ENCODE data around the gene MRPL24. TPM values are rescaled to one million over a fixed set of nuclear protein-coding genes. Genes with fewer than 3 reads are reported as not detected.

Gene MRPL24
- total and polyA plus RNA-seq, 2 of the 13 experiments (the other 11 are each of a cell fraction or from before 2014, with no cell fraction given): 38.1 to 42.9 TPM

- H3K4me1 ChIP-seq (ENCODE audit: insufficient read depth, low read length): peaks cover 12% of the 10 kb centered on the region
- ChIA-PET CTCF (ENCODE audit: low intra/inter-chr PET ratio, low total read pairs) (no interaction called here), POLR2A (interaction anchor here (2.1 to 2.6 kb wide), 2 partner anchors 10 to 28 kb away, joined by 8 to 12 read pairs; partner anchors contain the start of genes ISG20L2, METTL25B and PRCC)
- H3K9me3 ChIP-seq (ENCODE audit: low read length): no peaks in the 10 kb centered on the region
- 95% methylated on average over 1 of the region's 1 CpG for WGBS (ENCODE audit: low lambda C conversion rate)
- H3K27ac ChIP-seq (ENCODE audit: extremely low read length, insufficient read depth, low read length): no peak overlapping the region
- H3K27me3 ChIP-seq (ENCODE audit: control insufficient read depth in 1 of 2, insufficient read depth in 2 of 2, low read length in 2 of 2): no peaks in the 10 kb centered on the region; a peak in 1 of 5 replicates
- no peaks in the 10 kb centered on the region for H3K36me3 ChIP-seq (replicated peaks in 1 of 2; ENCODE audit: control insufficient read depth in 1 of 2, insufficient read depth in 2 of 2, low read length in 2 of 2)
- H3K4me3 ChIP-seq (replicated peaks in 1 of 3; ENCODE audit: insufficient read depth in 1 of 3, low read depth in 2 of 3, low read length in 3 of 3): no peak overlapping the region
- H3K79me2 ChIP-seq (ENCODE audit: insufficient read depth, low read length): peaks cover 10% of the 10 kb centered on the region
- TF ChIP-seq, protein P1, sequence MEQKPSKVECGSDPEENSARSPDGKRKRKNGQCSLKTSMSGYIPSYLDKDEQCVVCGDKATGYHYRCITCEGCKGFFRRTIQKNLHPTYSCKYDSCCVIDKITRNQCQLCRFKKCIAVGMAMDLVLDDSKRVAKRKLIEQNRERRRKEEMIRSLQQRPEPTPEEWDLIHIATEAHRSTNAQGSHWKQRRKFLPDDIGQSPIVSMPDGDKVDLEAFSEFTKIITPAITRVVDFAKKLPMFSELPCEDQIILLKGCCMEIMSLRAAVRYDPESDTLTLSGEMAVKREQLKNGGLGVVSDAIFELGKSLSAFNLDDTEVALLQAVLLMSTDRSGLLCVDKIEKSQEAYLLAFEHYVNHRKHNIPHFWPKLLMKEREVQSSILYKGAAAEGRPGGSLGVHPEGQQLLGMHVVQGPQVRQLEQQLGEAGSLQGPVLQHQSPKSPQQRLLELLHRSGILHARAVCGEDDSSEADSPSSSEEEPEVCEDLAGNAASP (CRISPR knock-in tag; IDR thresholded peaks at IDR 0.05; ENCODE audit: borderline replicate concordance): no peak
- TF ChIP-seq HHEX (CRISPR knock-in tag; IDR thresholded peaks at IDR 0.05): no peak
- no peak for TF ChIP-seq SPEN (CRISPR knock-in tag; IDR thresholded peaks at IDR 0.05; ENCODE audit: low read depth)
- no peak for TF ChIP-seq ATF7-NPFF (CRISPR knock-in tag; IDR thresholded peaks at IDR 0.05; ENCODE audit: low read depth)
- no peak for TF ChIP-seq ZFP41 (CRISPR knock-in tag; IDR thresholded peaks at IDR 0.05; ENCODE audit: borderline replicate concordance)
- no peak for TF ChIP-seq IRF2 (CRISPR knock-in tag; IDR thresholded peaks at IDR 0.05)
- no peak for TF ChIP-seq TRIM24 (CRISPR knock-in tag; IDR thresholded peaks at IDR 0.05)
- TF ChIP-seq ATF2 (CRISPR knock-in tag; IDR thresholded peaks at IDR 0.05): no peak
- TF ChIP-seq, protein P2, sequence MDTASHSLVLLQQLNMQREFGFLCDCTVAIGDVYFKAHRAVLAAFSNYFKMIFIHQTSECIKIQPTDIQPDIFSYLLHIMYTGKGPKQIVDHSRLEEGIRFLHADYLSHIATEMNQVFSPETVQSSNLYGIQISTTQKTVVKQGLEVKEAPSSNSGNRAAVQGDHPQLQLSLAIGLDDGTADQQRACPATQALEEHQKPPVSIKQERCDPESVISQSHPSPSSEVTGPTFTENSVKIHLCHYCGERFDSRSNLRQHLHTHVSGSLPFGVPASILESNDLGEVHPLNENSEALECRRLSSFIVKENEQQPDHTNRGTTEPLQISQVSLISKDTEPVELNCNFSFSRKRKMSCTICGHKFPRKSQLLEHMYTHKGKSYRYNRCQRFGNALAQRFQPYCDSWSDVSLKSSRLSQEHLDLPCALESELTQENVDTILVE (CRISPR knock-in tag; IDR thresholded peaks at IDR 0.05): no peak
- no peak for TF ChIP-seq CHCHD3 (CRISPR knock-in tag; IDR thresholded peaks at IDR 0.05)
- TF ChIP-seq, protein P3, sequence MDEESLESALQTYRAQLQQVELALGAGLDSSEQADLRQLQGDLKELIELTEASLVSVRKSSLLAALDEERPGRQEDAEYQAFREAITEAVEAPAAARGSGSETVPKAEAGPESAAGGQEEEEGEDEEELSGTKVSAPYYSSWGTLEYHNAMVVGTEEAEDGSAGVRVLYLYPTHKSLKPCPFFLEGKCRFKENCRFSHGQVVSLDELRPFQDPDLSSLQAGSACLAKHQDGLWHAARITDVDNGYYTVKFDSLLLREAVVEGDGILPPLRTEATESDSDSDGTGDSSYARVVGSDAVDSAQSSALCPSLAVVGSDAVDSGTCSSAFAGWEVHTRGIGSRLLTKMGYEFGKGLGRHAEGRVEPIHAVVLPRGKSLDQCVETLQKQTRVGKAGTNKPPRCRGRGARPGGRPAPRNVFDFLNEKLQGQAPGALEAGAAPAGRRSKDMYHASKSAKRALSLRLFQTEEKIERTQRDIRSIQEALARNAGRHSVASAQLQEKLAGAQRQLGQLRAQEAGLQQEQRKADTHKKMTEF (CRISPR knock-in tag; IDR thresholded peaks at IDR 0.05): no peak
- no peak for TF ChIP-seq ATRX (CRISPR knock-in tag; IDR thresholded peaks at IDR 0.05; ENCODE audit: borderline replicate concordance)
- no peak for TF ChIP-seq ZNF253 (CRISPR knock-in tag; IDR thresholded peaks at IDR 0.05; ENCODE audit: borderline replicate concordance)
- no peak for TF ChIP-seq ZFP62 (CRISPR knock-in tag; IDR thresholded peaks at IDR 0.05)
- H2AFZ ChIP-seq (ENCODE audit: low read length): no peak overlapping the region
- H3K9ac ChIP-seq (ENCODE audit: insufficient read depth, low read depth, low read length): no peak overlapping the region
- no TSS peak for BruUV-seq (replicated peaks)
- FAIRE-seq (no peak), ATAC-seq (no peak), DNase-seq (ENCODE audit: low spot score) (no peak)
- intact Hi-C loops (cut with micrococcal nuclease; ENCODE audit: unreplicated experiment): no loop called here
- H3K4me2 ChIP-seq (ENCODE audit: low read depth, low read length): no peak overlapping the region
- no peaks in the 10 kb centered on the region for H4K20me1 ChIP-seq (ENCODE audit: insufficient read depth, low read length)
- in situ Hi-C loops (cut with HindIII; ENCODE audit: extremely low pct_ligation_motif_present, low pct_unique_long_range_greater_than_20kb): no loop called here
Measured at GRCh38 chr1:156756355-156756754, 15.5 kb upstream of the MRPL24 start.

Measured in HepG2 (cell line).